HG03135 (cell line): ENCODE data around the gene AGBL3.

Experiments
- ATAC-seq: cut with Tn5 transposase; IDR thresholded peaks from one replicate; pipeline ENCODE4 v1.9.1; 2021; ENCODE audit warnings: mild to moderate bottlenecking, moderate library complexity; ENCODE audit not compliant: unreplicated experiment

The AGBL3 gene

DNA sequence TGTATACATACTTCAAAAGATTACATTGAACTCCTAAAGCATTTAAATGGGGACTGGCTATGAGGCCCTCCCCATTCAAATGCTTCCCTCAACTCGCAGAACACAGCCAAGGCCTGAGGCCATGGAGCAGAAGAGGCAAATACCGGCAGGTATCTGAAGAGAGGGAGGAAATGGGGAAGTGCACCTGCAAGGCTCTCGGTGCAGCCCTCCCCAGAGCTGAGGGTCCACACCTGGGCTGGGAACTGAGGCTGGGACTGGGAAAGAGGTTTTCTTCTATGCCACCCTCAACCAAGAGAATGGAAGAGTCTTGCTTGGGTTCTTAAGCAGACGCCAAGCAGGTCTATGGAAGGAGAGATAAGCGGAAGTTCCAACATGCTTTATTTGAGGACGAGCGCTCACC is 197.2 kb downstream of the AGBL3 start:
- no peak for ATAC-seq

DNA sequence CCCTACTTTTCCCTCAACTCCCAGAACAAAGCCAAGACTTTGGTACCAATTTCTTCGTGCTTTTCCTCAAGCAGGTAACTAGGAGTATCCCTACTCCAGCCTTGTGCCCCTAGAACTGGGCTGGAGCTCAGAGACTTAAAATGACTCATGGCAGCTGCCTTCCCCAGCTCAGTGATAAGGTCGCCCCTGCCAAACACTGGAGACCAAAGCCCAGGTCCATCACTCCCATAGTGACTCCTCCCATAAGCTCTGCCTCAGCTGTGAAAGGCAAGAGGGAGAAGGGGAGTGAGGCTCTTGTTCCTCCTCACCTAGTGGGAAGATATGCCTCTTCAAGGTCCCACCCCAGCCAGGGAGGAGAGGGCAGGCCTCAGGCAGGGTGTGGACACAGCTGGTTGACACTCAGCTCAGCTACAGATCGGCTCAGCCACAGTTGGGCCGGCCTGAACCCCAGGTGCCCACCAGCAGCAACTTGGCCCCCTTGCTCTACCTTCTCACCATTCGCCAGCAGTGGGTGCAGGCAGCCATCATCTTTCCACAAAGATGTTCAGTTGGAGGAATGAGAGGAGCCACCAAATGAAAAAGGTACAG is 198.0 kb downstream of the AGBL3 start:
- ATAC-seq, result no peak
